ENCODE data around the gene AXIN1.
A peak's percentile ranks its signal among the peaks of the same experiment; 100 is the strongest.
"Not testable (repeated sequence)": the region's sequence is repeated elsewhere in the genome, so short reads cannot be mapped to it uniquely, and the experiment has no call there.

The AXIN1 gene

GRCh38 chr16:333406-334094 is 19.0 kb downstream of the AXIN1 start:
- TF ChIP-seq POLR2AphosphoS5 (IDR thresholded peaks at IDR 0.05; ENCODE audit: low read depth, low read length) (no peak), TAF1 (IDR thresholded peaks at IDR 0.05; ENCODE audit: borderline replicate concordance, low read depth, low read length) (no peak), POLR2A (IDR thresholded peaks at IDR 0.05; ENCODE audit: low read depth, low read length) (no peak)
- DNase-seq (ENCODE audit: insufficient read length) (no peak), FAIRE-seq (no peak)

- FAIRE-seq; DNase-seq (ENCODE audit: insufficient read length): not testable (repeated sequence)
These were observed 21.2 kb downstream of the AXIN1 start for GRCh38 chr16:331181-331814.

GRCh38 chr16:330741-331140 is 21.8 kb downstream of the AXIN1 start:
- no peak for TF ChIP-seq POLR2A (IDR thresholded peaks at IDR 0.05; ENCODE audit: low read depth, low read length)
- TF ChIP-seq POLR2AphosphoS5 (IDR thresholded peaks at IDR 0.05; ENCODE audit: low read depth, low read length): no peak
- no peak for TF ChIP-seq TAF1 (IDR thresholded peaks at IDR 0.05; ENCODE audit: borderline replicate concordance, low read depth, low read length)
- no peak for FAIRE-seq
- DNase-seq (ENCODE audit: insufficient read length): no peak

- FAIRE-seq: no peak
- TF ChIP-seq POLR2A (IDR thresholded peaks at IDR 0.05; ENCODE audit: low read depth, low read length) (no peak), POLR2AphosphoS5 (IDR thresholded peaks at IDR 0.05; ENCODE audit: low read depth, low read length) (no peak), TAF1 (IDR thresholded peaks at IDR 0.05; ENCODE audit: borderline replicate concordance, low read depth, low read length) (no peak)
- no peak for DNase-seq (ENCODE audit: insufficient read length)
These were observed 27.0 kb downstream of the AXIN1 start for GRCh38 chr16:325375-326145.

- peak; percentile 95 for FAIRE-seq
- peak; percentile 57 for DNase-seq (ENCODE audit: insufficient read length)
- no peak for TF ChIP-seq POLR2A (IDR thresholded peaks at IDR 0.05; ENCODE audit: low read depth, low read length)
- no peak for TF ChIP-seq POLR2AphosphoS5 (IDR thresholded peaks at IDR 0.05; ENCODE audit: low read depth, low read length)
- TF ChIP-seq TAF1 (IDR thresholded peaks at IDR 0.05; ENCODE audit: borderline replicate concordance, low read depth, low read length): 0 out of 2 replicates have a peak, but pooled peaks have one; percentile 4
These were observed 27.8 kb downstream of the AXIN1 start for GRCh38 chr16:324451-325334.

GRCh38 chr16:324201-324450 is 28.4 kb downstream of the AXIN1 start:
- no peak for TF ChIP-seq POLR2A (IDR thresholded peaks at IDR 0.05; ENCODE audit: low read depth, low read length)
- TF ChIP-seq TAF1 (IDR thresholded peaks at IDR 0.05; ENCODE audit: borderline replicate concordance, low read depth, low read length): no peak
- TF ChIP-seq POLR2AphosphoS5 (IDR thresholded peaks at IDR 0.05; ENCODE audit: low read depth, low read length): no peak
- FAIRE-seq: no peak
- no peak for DNase-seq (ENCODE audit: insufficient read length)

- TF ChIP-seq POLR2AphosphoS5 (IDR thresholded peaks at IDR 0.05; ENCODE audit: low read depth, low read length): no peak
- no peak for TF ChIP-seq POLR2A (IDR thresholded peaks at IDR 0.05; ENCODE audit: low read depth, low read length)
- TF ChIP-seq TAF1 (IDR thresholded peaks at IDR 0.05; ENCODE audit: borderline replicate concordance, low read depth, low read length): no peak
- DNase-seq (ENCODE audit: insufficient read length) (no peak), FAIRE-seq (no peak)
These were observed 29.9 kb downstream of the AXIN1 start for GRCh38 chr16:322476-323143.

GRCh38 chr16:321532-321931 is 31.0 kb downstream of the AXIN1 start:
- DNase-seq (ENCODE audit: insufficient read length) (no peak), FAIRE-seq (no peak)
- TF ChIP-seq TAF1 (IDR thresholded peaks at IDR 0.05; ENCODE audit: borderline replicate concordance, low read depth, low read length): no peak
- TF ChIP-seq POLR2A (IDR thresholded peaks at IDR 0.05; ENCODE audit: low read depth, low read length): no peak
- TF ChIP-seq POLR2AphosphoS5 (IDR thresholded peaks at IDR 0.05; ENCODE audit: low read depth, low read length): no peak

GRCh38 chr16:320206-320605 is 32.3 kb downstream of the AXIN1 start:
- DNase-seq (ENCODE audit: insufficient read length) (no peak), FAIRE-seq (no peak)
- TF ChIP-seq TAF1 (IDR thresholded peaks at IDR 0.05; ENCODE audit: borderline replicate concordance, low read depth, low read length): no peak
- no peak for TF ChIP-seq POLR2AphosphoS5 (IDR thresholded peaks at IDR 0.05; ENCODE audit: low read depth, low read length)

- FAIRE-seq: no peak
- DNase-seq (ENCODE audit: insufficient read length): no peak
- no peak for TF ChIP-seq POLR2AphosphoS5 (IDR thresholded peaks at IDR 0.05; ENCODE audit: low read depth, low read length)
- TF ChIP-seq TAF1 (IDR thresholded peaks at IDR 0.05; ENCODE audit: borderline replicate concordance, low read depth, low read length): no peak
- TF ChIP-seq POLR2A (IDR thresholded peaks at IDR 0.05; ENCODE audit: low read depth, low read length): no peak
These were observed 33.9 kb downstream of the AXIN1 start for GRCh38 chr16:318628-319027.

GRCh38 chr16:317583-317982 is 34.9 kb downstream of the AXIN1 start:
- TF ChIP-seq POLR2A (IDR thresholded peaks at IDR 0.05; ENCODE audit: low read depth, low read length) (no peak), POLR2AphosphoS5 (IDR thresholded peaks at IDR 0.05; ENCODE audit: low read depth, low read length) (no peak), TAF1 (IDR thresholded peaks at IDR 0.05; ENCODE audit: borderline replicate concordance, low read depth, low read length) (no peak)
- no peak for FAIRE-seq
- no peak for DNase-seq (ENCODE audit: insufficient read length)

Data from GM12892 (cell line).